K562 (cell line): ENCODE measurements around the gene PDE6G. TPM values are rescaled to one million over a fixed set of nuclear protein-coding genes. Genes with fewer than 3 reads are reported as not detected.

Experiments
- ATAC-seq: fragments of 200-7000 bp; cut with Tn5 transposase; 3 replicates; pipeline ENCODE4 v1.9.1; 2020; ENCODE audit warnings: moderate library complexity
- BruUV-seq: library from RNA; stranded (reverse); fragments of 400-500 nt; replicated peaks from 2 replicates; lab custom pipeline; 2021; lab: Mats Ljungman, UMichigan
- CTCF ChIA-PET: fragments of 300-600 bp; formaldehyde crosslinking; extraction: SDS; loops from one replicate; lab custom pipeline; 2021; ENCODE audit warnings: low intra/inter-chr PET ratio; lab: Yijun Ruan, JAX
- POLR2A ChIA-PET: fragments of 300-600, 350-650 bp; sonication (Branson Sonifier 250); formaldehyde crosslinking; extraction: SDS; loops from one replicate; lab custom pipeline; 2021; ENCODE audit warnings: antibody characterized with exemption, inconsistent platforms; lab: Yijun Ruan, JAX
- DNase-seq, 4 experiments: peaks; one replicate each; pipeline versions ENCODE4 v3.0.0 to v3.0.0-alpha.2; 2011 to 2018; ENCODE audit warnings: low spot score in 3 of 4, mixed read lengths in 3 of 4; ENCODE audit errors: extremely low read depth in 1 of 4
- FAIRE-seq: peaks from 2 replicates; lab custom pipeline; 2011; peaks lifted over from hg19 to GRCh38; lab: Jason Lieb, UNC
- H2AFZ ChIP-seq: 2 replicates; pipeline ENCODE4 v1.6.0; 2011; ENCODE audit warnings: low read depth, low read length, control low read depth, inconsistent platforms
- H3K27ac ChIP-seq: fragments of 200-600 bp; 3 replicates; pipeline ENCODE4 v1.8.0; 2011; ENCODE audit warnings: low read depth, mild to moderate bottlenecking, control low read depth, inconsistent platforms, low read length, moderate library complexity, mixed read lengths; ENCODE audit errors: extremely low read depth
- H3K27me3 ChIP-seq, 2 experiments: fragments of 300-600 bp in 1 of 2; 2 replicates in 1 of 2; 3 replicates in 1 of 2; pipeline versions ENCODE4 v1.6.0 to v1.8.0; 2011; ENCODE audit warnings: inconsistent platforms in 2 of 2, low read length in 2 of 2, mild to moderate bottlenecking in 1 of 2, mixed read lengths in 1 of 2, moderate library complexity in 1 of 2; ENCODE audit not compliant: control insufficient read depth in 2 of 2, insufficient read depth in 2 of 2
- H3K36me3 ChIP-seq: fragments of 300-600 bp; 3 replicates; pipeline ENCODE4 v1.8.0; 2011; ENCODE audit warnings: mild to moderate bottlenecking, low read length, inconsistent platforms; ENCODE audit not compliant: control insufficient read depth, insufficient read depth
- H3K4me1 ChIP-seq, 2 experiments: fragments of 200-600 bp in 1 of 2; replicated peaks in 1 of 2; 2 replicates in 1 of 2; 3 replicates in 1 of 2; pipeline versions ENCODE4 v1.5.1 to v1.8.0; 2011; ENCODE audit warnings: inconsistent platforms in 2 of 2, low read length in 2 of 2, mild to moderate bottlenecking in 1 of 2, mixed read lengths in 1 of 2, moderate library complexity in 1 of 2; ENCODE audit not compliant: control insufficient read depth in 2 of 2, insufficient read depth in 2 of 2
- H3K4me2 ChIP-seq: 2 replicates; pipeline ENCODE4 v1.6.1; 2011; ENCODE audit warnings: low read length, control low read depth, inconsistent platforms, mixed read lengths; ENCODE audit not compliant: insufficient read depth
- H3K4me3 ChIP-seq: fragments of 200-600 bp; sonication (generic), shearing (Covaris generic); 2 replicates; pipeline ENCODE4 v1.5.1; 2016; ENCODE audit warnings: control low read depth, inconsistent platforms
- H3K79me2 ChIP-seq: fragments of 200-600 bp; 3 replicates; pipeline ENCODE4 v1.8.0; 2011; ENCODE audit warnings: low read length, inconsistent platforms; ENCODE audit not compliant: control insufficient read depth, insufficient read depth
- H3K9ac ChIP-seq, 2 experiments: 2 replicates each; pipeline versions ENCODE4 v1.6.0 to v1.6.1; 2011; ENCODE audit warnings: low read depth in 2 of 2, low read length in 2 of 2, control low read depth in 1 of 2, inconsistent platforms in 1 of 2, mild to moderate bottlenecking in 1 of 2, mixed read lengths in 1 of 2; ENCODE audit not compliant: insufficient read depth in 1 of 2
- H3K9me1 ChIP-seq: one replicate; pipeline ENCODE4 v1.6.0; 2011; ENCODE audit warnings: inconsistent platforms, mild to moderate bottlenecking, low read length, moderate library complexity; ENCODE audit not compliant: control insufficient read depth, insufficient read depth
- H3K9me3 ChIP-seq: replicated peaks from 2 replicates; pipeline ENCODE4 v1.5.1; 2011; ENCODE audit warnings: low read depth, low read length, inconsistent platforms; ENCODE audit not compliant: control insufficient read depth, insufficient read depth
- H4K20me1 ChIP-seq: replicated peaks from 2 replicates; pipeline ENCODE4 v1.6.1; 2011; ENCODE audit warnings: low read length, inconsistent platforms, mixed read lengths; ENCODE audit not compliant: control insufficient read depth, insufficient read depth
- BDP1 ChIP-seq: IDR thresholded peaks from 3 replicates; pipeline ENCODE4 v1.6.1; 2011; ENCODE audit not compliant: insufficient read length, insufficient read depth
- CBX1 ChIP-seq: sonication (generic); IDR thresholded peaks from 2 replicates; pipeline ENCODE4 v1.6.1; 2016; ENCODE audit warnings: antibody characterized with exemption, low read depth, mild to moderate bottlenecking
- CREM ChIP-seq: IDR thresholded peaks from 2 replicates; pipeline ENCODE4 v1.6.1; 2014; ENCODE audit warnings: antibody characterized with exemption, low read depth
- DACH1 ChIP-seq: fragments of 450-650 bp; IDR thresholded peaks from 2 replicates; pipeline ENCODE4 v1.6.1; 2018; ENCODE audit not compliant: partially characterized antibody
- HNRNPK ChIP-seq: fragments of 200-400 bp; formaldehyde crosslinking; IDR thresholded peaks from one replicate; pipeline ENCODE4 v1.6.1; 2018; ENCODE audit warnings: mild to moderate bottlenecking, low read depth, low read length; ENCODE audit not compliant: poor library complexity, severe bottlenecking
- MIER1 ChIP-seq: fragments of 450-650 bp; IDR thresholded peaks from 2 replicates; pipeline ENCODE4 v1.6.1; 2016; ENCODE audit warnings: antibody characterized with exemption, mild to moderate bottlenecking, low read depth
- PCBP2 ChIP-seq: fragments of 200-400 bp; formaldehyde crosslinking; IDR thresholded peaks from 2 replicates; pipeline ENCODE4 v1.6.1; 2018; ENCODE audit warnings: low read length, low read depth, mild to moderate bottlenecking, moderate library complexity; ENCODE audit not compliant: poor library complexity, severe bottlenecking
- PRPF4 ChIP-seq: fragments of 200-400 bp; formaldehyde crosslinking; IDR thresholded peaks from one replicate; pipeline ENCODE4 v1.6.1; 2017; ENCODE audit warnings: low read length, low read depth, mild to moderate bottlenecking; ENCODE audit not compliant: insufficient read depth, poor library complexity, severe bottlenecking
- PTBP1 ChIP-seq: fragments of 200-400 bp; formaldehyde crosslinking; IDR thresholded peaks from 2 replicates; pipeline ENCODE4 v1.6.1; 2017; ENCODE audit warnings: low read depth, low read length
- SRSF7 ChIP-seq: fragments of 200-400 bp; formaldehyde crosslinking; optimal IDR thresholded peaks from 2 replicates; pipeline ENCODE3; 2017; ENCODE audit warnings: mild to moderate bottlenecking, low read depth, low read length
- ZBTB7A ChIP-seq: IDR thresholded peaks from 2 replicates; pipeline ENCODE4 v1.6.1; 2011; ENCODE audit warnings: low read depth, mild to moderate bottlenecking, low read length, moderate library complexity, borderline replicate concordance; ENCODE audit not compliant: control insufficient read depth
- ZNF41 ChIP-seq: fragments of 250-450 bp; sonication (Bioruptor Pico); conservative IDR thresholded peaks from 2 replicates; pipeline ENCODE4 v1.4.0; 2020; ENCODE audit warnings: mild to moderate bottlenecking
- WGBS: fragments of 100-300 bp; shearing (Covaris generic); methylation state at CpG from one replicate; pipeline ENCODE4 v1.1.6; 2016; ENCODE audit warnings: low coverage, mixed read lengths; ENCODE audit not compliant: insufficient coverage; ENCODE audit errors: missing lambda C conversion rate; 5-methylcytosine and 5-hydroxymethylcytosine counted together
- in situ Hi-C: fragments of 300-500 bp; cut with MboI; formaldehyde crosslinking; loops from 4 replicates; pipeline ENCODE4 v1.15.0; 2018; ENCODE audit warnings: inconsistent platforms, mixed read lengths
- intact Hi-C: fragments of 100-400 bp; cut with micrococcal nuclease; formaldehyde crosslinking; loops from 2 replicates; pipeline ENCODE4 v1.14.2; 2022
- polyA plus RNA-seq, 8 experiments: library from polyadenylated mRNA; depleted of rRNA in 4 of 8; stranded (reverse) in 5 of 8; unstranded in 3 of 8; fragments of >200 nt; fragmentation: Nextera tagmentation in 2 of 8; fragmentation: Illumina TruSeq in 1 of 8; extraction: Ambion mirVana in 2 of 8; extraction: Trizol in 1 of 8; gene quantifications; 2 replicates each; pipeline versions ENCODE4 v1.2.1 to v1.2.3, GENCODE V29; 2011 to 2014; ENCODE audit warnings: inconsistent platforms in 1 of 8, missing spikeins in 1 of 8
- total RNA-seq, 7 experiments: library from RNA; depleted of rRNA in 6 of 7; stranded (reverse); fragments of >200 nt in 6 of 7; fragmentation: Illumina TruSeq in 2 of 7; extraction: Trizol in 2 of 7; gene quantifications; 2 replicates each; pipeline versions ENCODE4 v1.2.1 to v1.2.3, GENCODE V29; 2011 to 2021; ENCODE audit warnings: low replicate concordance in 1 of 7
- TF ChIP-seq, protein P1 (sequence below): fragments of 250-450 bp; sonication (Bioruptor Pico); IDR thresholded peaks from 2 replicates; pipeline ENCODE4 v1.8.0; 2021; ENCODE audit warnings: mild to moderate bottlenecking, moderate library complexity
- TF ChIP-seq, protein P2 (sequence below): fragments of 450-650 bp; IDR thresholded peaks from 2 replicates; pipeline ENCODE4 v1.6.1; 2017; ENCODE audit warnings: mild to moderate bottlenecking, moderate library complexity
- TF ChIP-seq, protein P3 (sequence below): sonication (generic); formaldehyde crosslinking; IDR thresholded peaks from 2 replicates; pipeline ENCODE4 v1.8.0; 2023; ENCODE audit warnings: mild to moderate bottlenecking, missing genetic modification reagents
- TF ChIP-seq, protein P4 (sequence below): fragments of 450-650 bp; IDR thresholded peaks from one replicate; pipeline ENCODE4 v1.6.1; 2018; ENCODE audit warnings: mild to moderate bottlenecking, moderate library complexity; ENCODE audit not compliant: partially characterized antibody
- TF ChIP-seq, protein P5 (sequence below): sonication (generic); formaldehyde crosslinking; IDR thresholded peaks from 2 replicates; pipeline ENCODE4 v1.9.0; 2022; ENCODE audit warnings: mild to moderate bottlenecking, missing genetic modification reagents

PDE6G gene
- total and polyA plus RNA-seq, 9 of the 15 experiments (the other 6 are each of a cell fraction or from before 2014, with no cell fraction given): 0.14 to 0.59 TPM; not detected in 7

DNA sequence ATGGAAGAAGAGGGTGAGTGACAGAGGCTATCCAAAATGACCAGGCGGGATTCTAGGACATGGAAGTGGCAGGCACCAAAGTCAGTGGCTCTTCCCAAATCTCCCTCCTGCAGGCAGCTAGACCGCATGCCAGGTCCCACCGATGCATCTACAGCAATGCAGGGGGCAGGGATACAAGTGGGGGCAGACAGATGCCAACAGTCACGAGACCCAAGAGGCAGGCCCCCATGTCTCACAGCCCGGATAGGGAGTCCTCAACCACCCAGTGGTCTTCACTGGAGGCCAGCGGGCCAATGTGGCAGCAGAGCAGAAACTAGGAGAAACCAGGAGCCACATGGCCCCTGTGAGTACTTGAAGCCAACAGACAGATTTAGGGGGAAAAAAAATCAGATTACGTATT, 39.5 kb downstream of the PDE6G start:
- no peaks in the 10 kb centered on the region for H3K27me3 ChIP-seq
- POLR2A ChIA-PET: no interaction called here
- no peak for FAIRE-seq
- TF ChIP-seq SRSF7: no peak
- TF ChIP-seq HNRNPK: no peak
- no peak for TF ChIP-seq ZBTB7A
- no peak for TF ChIP-seq PCBP2
- TF ChIP-seq, protein P1, sequence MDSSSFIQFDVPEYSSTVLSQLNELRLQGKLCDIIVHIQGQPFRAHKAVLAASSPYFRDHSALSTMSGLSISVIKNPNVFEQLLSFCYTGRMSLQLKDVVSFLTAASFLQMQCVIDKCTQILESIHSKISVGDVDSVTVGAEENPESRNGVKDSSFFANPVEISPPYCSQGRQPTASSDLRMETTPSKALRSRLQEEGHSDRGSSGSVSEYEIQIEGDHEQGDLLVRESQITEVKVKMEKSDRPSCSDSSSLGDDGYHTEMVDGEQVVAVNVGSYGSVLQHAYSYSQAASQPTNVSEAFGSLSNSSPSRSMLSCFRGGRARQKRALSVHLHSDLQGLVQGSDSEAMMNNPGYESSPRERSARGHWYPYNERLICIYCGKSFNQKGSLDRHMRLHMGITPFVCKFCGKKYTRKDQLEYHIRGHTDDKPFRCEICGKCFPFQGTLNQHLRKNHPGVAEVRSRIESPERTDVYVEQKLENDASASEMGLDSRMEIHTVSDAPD (CRISPR knock-in tag): no peak
- TF ChIP-seq MIER1: no peak
- no peak for TF ChIP-seq CREM
- no peak for TF ChIP-seq PRPF4
- no peak for TF ChIP-seq CBX1
- TF ChIP-seq, protein P2, sequence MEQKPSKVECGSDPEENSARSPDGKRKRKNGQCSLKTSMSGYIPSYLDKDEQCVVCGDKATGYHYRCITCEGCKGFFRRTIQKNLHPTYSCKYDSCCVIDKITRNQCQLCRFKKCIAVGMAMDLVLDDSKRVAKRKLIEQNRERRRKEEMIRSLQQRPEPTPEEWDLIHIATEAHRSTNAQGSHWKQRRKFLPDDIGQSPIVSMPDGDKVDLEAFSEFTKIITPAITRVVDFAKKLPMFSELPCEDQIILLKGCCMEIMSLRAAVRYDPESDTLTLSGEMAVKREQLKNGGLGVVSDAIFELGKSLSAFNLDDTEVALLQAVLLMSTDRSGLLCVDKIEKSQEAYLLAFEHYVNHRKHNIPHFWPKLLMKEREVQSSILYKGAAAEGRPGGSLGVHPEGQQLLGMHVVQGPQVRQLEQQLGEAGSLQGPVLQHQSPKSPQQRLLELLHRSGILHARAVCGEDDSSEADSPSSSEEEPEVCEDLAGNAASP: no peak
- TF ChIP-seq, protein P3, sequence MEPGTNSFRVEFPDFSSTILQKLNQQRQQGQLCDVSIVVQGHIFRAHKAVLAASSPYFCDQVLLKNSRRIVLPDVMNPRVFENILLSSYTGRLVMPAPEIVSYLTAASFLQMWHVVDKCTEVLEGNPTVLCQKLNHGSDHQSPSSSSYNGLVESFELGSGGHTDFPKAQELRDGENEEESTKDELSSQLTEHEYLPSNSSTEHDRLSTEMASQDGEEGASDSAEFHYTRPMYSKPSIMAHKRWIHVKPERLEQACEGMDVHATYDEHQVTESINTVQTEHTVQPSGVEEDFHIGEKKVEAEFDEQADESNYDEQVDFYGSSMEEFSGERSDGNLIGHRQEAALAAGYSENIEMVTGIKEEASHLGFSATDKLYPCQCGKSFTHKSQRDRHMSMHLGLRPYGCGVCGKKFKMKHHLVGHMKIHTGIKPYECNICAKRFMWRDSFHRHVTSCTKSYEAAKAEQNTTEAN (CRISPR knock-in tag): no peak
- TF ChIP-seq BDP1: no peak
- TF ChIP-seq ZNF41 (CRISPR knock-in tag): no peak
- no peak for TF ChIP-seq PTBP1
- TF ChIP-seq, protein P4, sequence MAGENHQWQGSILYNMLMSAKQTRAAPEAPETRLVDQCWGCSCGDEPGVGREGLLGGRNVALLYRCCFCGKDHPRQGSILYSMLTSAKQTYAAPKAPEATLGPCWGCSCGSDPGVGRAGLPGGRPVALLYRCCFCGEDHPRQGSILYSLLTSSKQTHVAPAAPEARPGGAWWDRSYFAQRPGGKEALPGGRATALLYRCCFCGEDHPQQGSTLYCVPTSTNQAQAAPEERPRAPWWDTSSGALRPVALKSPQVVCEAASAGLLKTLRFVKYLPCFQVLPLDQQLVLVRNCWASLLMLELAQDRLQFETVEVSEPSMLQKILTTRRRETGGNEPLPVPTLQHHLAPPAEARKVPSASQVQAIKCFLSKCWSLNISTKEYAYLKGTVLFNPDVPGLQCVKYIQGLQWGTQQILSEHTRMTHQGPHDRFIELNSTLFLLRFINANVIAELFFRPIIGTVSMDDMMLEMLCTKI: no peak
- TF ChIP-seq, protein P5, sequence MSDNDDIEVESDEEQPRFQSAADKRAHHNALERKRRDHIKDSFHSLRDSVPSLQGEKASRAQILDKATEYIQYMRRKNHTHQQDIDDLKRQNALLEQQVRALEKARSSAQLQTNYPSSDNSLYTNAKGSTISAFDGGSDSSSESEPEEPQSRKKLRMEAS: no peak
- no peak for TF ChIP-seq DACH1

More for the DNA sequence above, 39.5 kb downstream of the PDE6G start:
- intact Hi-C loops: no loop called here
- H3K9ac ChIP-seq: no peak overlapping the region
- no TSS peak for BruUV-seq
- ATAC-seq (no peak), DNase-seq (no peak)
- in situ Hi-C loops: no loop called here
- H3K9me1 ChIP-seq: no peaks in the 10 kb centered on the region
- peaks cover 8% of the 10 kb centered on the region for H4K20me1 ChIP-seq
- no peak overlapping the region for H2AFZ ChIP-seq
- no peak overlapping the region for H3K4me3 ChIP-seq
- H3K4me1 ChIP-seq: no peaks in the 10 kb centered on the region
- H3K27ac ChIP-seq: no peak overlapping the region
- no peak overlapping the region for H3K4me2 ChIP-seq
- 86% methylated on average over 7 of the region's 7 CpGs for WGBS
- peaks cover 75% of the 10 kb centered on the region for H3K36me3 ChIP-seq
- peaks cover 62% of the 10 kb centered on the region for H3K79me2 ChIP-seq
- H3K9me3 ChIP-seq: no peaks in the 10 kb centered on the region
- CTCF ChIA-PET: no interaction called here
